Bladder microvascular endothelial cell (primary cell): ENCODE results near the gene KRTAP10-12. TPM values are rescaled to one million over a fixed set of nuclear protein-coding genes. Genes with fewer than 3 reads are reported as not detected.

Experiments
- total RNA-seq: library from RNA; depleted of rRNA; stranded (reverse); fragments of >200 nt; gene quantifications from 2 replicates; pipeline ENCODE4 v1.2.3, GENCODE V29; 2014

KRTAP10-12 gene, protein sequence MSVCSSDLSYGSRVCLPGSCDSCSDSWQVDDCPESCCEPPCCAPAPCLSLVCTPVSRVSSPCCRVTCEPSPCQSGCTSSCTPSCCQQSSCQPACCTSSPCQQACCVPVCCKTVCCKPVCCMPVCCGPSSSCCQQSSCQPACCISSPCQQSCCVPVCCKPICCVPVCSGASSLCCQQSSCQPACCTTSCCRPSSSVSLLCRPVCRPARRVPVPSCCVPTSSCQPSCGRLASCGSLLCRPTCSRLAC
- not detected in 2 replicates for total RNA-seq

GRCh38 chr21:44697172-44697810, at the start of gene KRTAP10-12:
Gene KRTAP10-12, plus strand, starts transcription at chr21:44697172. Its CDS starts 30 bp downstream, at chr21:44697202.

DNA sequence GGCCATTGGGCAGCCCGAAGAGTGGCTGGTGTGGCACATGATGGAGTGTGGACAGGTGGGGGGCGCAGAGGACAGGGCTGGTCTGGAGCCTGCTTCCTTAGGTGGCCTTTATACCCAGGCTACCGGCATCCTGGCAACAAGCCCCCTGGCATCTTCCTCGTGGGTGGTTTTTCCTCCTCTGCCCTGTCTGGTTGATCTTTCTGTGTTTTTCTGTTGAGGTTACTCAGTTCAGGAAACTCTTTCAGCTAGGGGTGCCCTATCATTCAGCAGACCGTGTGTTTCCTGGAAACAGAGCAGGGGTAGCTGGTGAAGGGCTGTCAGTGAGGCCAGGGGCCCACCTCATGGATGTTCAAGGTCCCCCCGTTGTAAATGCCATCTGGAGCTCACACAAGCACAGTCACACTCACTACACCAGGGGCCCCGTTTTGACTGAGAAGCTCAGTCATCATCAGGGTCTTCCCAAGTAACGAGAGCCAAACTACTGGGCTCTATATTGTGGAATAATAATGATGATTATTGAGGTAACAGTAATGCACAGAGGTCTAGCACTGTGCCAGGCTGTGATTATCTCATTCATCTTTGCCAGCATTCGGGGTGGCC, 42.3 kb upstream of the KRTAP10-12 start, which contains the start of gene KRTAP12-4:
Gene KRTAP12-4, minus strand, starts transcription at position 84 of the 600 bp plus-strand sequence. Its CDS starts 45 bp downstream, at position 39.

GRCh38 chr21:44657635-44658540, 39.1 kb upstream of the KRTAP10-12 start, which contains the start of gene KRTAP12-3:
Gene KRTAP12-3, plus strand, starts transcription at chr21:44657932. Its CDS starts 48 bp downstream, at chr21:44657980.

DNA sequence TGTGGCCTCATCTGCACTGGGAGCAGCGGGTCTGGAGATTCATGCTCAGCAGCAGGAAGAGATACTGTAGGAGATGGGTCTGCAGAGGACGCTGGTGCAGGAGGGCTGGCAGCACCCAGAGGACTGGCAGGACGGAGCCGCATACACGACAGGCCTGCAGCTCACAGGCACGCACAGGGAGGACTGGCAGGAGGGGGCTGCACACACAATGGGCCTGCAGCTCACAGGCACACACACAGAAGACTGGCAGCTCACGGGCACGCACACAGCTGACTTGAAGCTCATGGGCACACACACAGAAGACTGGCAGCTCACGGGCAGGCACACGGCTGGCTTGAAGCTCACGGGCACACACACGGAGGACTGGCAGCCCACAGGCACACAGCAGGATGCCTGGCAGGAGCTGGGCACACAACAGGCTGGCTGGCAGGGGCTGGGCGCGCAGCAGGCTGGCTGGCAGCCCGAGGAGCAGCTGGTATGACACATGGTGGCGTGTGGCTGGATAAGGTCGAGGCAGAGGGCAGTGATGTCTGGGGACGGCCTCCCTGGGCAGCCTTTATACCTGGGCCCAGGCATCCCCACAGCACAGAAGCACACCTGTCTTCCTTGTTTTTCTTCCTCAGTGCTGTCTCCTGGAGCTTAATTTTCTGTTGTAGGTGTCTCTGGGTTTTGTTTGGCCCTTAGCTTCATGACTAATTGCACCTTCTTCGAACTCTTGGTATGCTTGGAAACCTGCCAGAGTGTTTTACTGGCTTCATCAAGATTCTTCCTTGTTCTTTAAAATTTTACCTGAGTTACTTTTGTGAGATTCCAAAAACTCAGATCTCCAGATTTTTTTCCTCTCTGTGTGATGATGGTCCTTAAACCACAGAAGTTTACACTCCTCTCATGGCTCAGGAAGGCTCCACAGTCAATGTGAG, 30.3 kb upstream of the KRTAP10-12 start, which contains the start of gene KRTAP12-2:
Gene KRTAP12-2, minus strand, starts transcription at position 527 of the 920 bp plus-strand sequence. Its CDS starts 41 bp downstream, at position 486.

DNA sequence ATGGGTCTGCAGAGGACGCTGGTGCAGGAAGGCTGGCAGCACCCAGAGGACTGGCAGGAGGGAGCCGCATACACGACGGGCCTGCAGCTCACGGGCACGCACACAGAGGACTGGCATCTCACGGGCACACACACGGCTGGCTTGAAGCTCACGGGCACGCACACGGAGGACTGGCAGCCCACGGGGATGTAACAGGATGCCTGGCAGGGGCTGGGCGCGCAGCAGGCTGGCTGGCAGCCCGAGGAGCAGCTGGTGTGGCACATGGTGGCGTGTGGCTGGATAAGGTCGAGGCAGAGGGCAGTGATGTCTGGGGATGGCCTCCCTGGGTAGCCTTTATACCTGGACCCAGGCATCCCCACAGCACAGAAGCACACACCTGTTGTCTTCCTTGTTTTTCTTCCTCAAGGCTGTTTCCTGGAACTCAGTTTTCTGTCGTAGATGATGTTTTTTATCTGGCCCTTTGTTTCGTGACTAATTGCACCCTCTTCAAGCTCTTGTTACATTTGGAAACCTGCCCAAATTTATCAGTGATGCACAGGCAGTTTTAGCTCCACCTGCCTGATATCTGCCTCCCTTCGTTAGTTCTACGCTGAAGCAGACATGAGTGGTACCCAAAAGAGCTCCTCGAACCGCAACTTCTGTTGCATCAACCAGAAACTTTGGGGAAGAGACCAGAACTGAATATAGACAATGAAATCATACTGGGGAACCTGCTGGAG, 15.0 kb upstream of the KRTAP10-12 start, which contains the start of gene KRTAP12-1:
Gene KRTAP12-1, minus strand, starts transcription at position 303 of the 719 bp plus-strand sequence. Its CDS starts 40 bp downstream, at position 263.

DNA sequence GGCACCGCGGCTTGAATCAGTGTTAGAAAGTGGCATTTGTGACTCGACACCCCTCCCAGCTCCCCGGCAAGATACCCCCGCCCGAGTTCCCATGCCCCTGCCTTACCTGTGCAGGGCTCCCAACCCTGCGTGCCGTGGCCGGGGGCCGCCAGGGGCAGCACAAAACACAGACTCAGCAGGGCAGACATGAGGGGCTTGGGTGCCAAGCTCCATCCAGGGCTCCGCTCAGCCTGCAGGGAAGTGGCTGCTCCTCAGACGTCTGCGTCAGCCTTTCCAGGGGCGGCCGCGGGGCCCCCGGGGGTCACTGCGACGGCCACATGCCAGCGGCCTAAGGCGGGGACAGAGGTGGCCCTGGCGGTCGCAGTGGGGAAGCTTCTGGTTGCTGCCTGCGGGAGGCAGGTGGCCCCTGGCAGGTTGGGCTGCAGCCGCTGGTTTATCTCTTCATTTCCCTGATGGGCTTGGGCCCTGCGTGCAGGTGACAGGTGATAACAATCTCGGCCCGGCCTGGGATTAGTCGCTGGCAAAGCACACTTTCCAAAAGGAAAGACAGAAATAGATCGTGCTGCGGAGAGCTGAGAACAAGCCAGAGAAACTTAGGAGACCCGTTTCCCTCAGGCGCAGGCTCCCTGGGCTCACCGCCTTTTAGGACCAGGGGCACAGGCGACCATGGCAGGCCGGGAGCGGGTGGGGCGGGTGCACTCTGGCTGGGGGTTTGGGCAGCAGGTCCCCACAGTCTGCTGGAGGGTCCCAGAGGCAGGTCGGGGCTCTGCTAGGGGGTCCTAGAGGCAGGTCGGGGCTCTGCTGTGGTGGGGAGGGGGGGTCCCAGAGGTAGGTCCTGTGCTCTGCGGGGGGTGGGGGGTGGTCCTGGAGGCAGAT, 14.6 kb downstream of the KRTAP10-12 start, which contains the start of gene TSPEAR:
Gene TSPEAR, minus strand, starts transcription at position 246 of the 876 bp plus-strand sequence. Its CDS starts 58 bp downstream, at position 188.

Other genes with a start within 250 kb of the KRTAP10-12 start
- 0.97 and 2.0 TPM in 2 replicates for gene LRRC3, start 241.7 kb upstream of the KRTAP10-12 start, total RNA-seq
- gene KRTAP10-1, start 157.0 kb upstream of the KRTAP10-12 start, total RNA-seq: not detected in 2 replicates
- not detected in 2 replicates for gene KRTAP10-2, start 145.7 kb upstream of the KRTAP10-12 start, total RNA-seq
- not detected in 2 replicates for gene KRTAP10-3, start 138.4 kb upstream of the KRTAP10-12 start, total RNA-seq
- not detected in 2 replicates for gene KRTAP10-4, start 123.4 kb upstream of the KRTAP10-12 start, total RNA-seq
- not detected in 2 replicates for gene KRTAP10-5, start 116.6 kb upstream of the KRTAP10-12 start, total RNA-seq
- gene KRTAP10-6, start 104.7 kb upstream of the KRTAP10-12 start, total RNA-seq: not detected in 2 replicates
- not detected in 2 replicates for gene KRTAP10-7, start 96.6 kb upstream of the KRTAP10-12 start, total RNA-seq
- gene KRTAP10-8, start 85.1 kb upstream of the KRTAP10-12 start, total RNA-seq: not detected in 2 replicates
- not detected in 2 replicates for gene KRTAP10-9, start 70.1 kb upstream of the KRTAP10-12 start, total RNA-seq
- gene KRTAP10-10, start 59.8 kb upstream of the KRTAP10-12 start, total RNA-seq: not detected in 2 replicates
- gene KRTAP10-11, start 50.8 kb upstream of the KRTAP10-12 start, total RNA-seq: not detected in 2 replicates
- gene KRTAP12-4, start 42.5 kb upstream of the KRTAP10-12 start, total RNA-seq: not detected in 2 replicates
- not detected in 2 replicates for gene KRTAP12-3, start 39.2 kb upstream of the KRTAP10-12 start, total RNA-seq
- gene KRTAP12-2, start 30.2 kb upstream of the KRTAP10-12 start, total RNA-seq: not detected in 2 replicates
- not detected in 2 replicates for gene KRTAP12-1, start 15.0 kb upstream of the KRTAP10-12 start, total RNA-seq
- gene TSPEAR, start 14.4 kb downstream of the KRTAP10-12 start, total RNA-seq: 0.19 TPM in 1 of 2 replicates, not detected in the other
- gene UBE2G2, start 104.6 kb downstream of the KRTAP10-12 start, total RNA-seq: 61.2 and 109 TPM in 2 replicates
- 77.9 and 93.5 TPM in 2 replicates for gene SUMO3, start 120.9 kb downstream of the KRTAP10-12 start, total RNA-seq
- gene PTTG1IP, start 176.5 kb downstream of the KRTAP10-12 start, total RNA-seq: 258 and 494 TPM in 2 replicates
- 0.13 and 0.16 TPM in 2 replicates for gene ITGB2, start 223.7 kb downstream of the KRTAP10-12 start, total RNA-seq
- 25.5 and 28.8 TPM in 2 replicates for gene SLX9, start 242.9 kb downstream of the KRTAP10-12 start, total RNA-seq